ENCODE results near the gene TEKTIP1.
A peak's percentile ranks its signal among the peaks of the same experiment; 100 is the strongest.

Gene TEKTIP1

DNA sequence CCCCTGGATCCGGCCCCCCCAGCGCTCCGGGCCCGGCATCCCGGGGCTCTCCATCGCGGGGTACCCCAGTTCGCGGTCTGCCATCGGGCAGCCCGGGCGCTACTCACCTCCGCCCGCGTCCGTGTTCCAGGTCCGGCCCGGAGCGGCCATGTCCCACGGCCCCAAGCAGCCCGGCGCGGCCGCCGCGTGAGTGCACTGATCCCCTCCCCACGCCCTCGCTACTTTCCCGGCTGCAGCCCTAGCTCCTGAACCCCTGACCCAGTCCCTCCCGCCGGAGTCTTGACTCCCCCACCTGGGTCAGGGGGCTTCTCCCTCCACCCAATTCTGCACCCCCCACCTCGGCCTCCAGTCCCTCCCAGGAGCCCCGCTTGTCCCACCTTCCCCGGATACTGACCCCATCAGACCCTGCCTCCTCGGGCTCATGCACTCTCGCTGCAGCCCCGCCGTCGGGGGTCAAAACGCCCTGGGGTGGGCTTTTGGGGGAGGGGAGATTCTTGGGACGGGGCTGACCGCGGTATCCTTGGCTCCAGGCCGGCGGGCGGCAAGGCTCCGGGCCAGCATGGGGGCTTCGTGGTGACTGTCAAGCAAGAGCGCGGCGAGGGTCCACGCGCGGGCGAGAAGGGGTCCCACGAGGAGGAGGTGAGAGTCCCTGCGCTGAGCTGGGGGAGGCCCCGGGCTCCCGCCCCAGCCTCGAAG lies 34.3 kb downstream of the TEKTIP1 start:
- DNase-seq (ENCODE audit: extremely low spot score) = no peak
- ChIA-PET POLR2A (interaction anchor here (0.6 to 1.2 kb wide), 6 partner anchors 11 to 29 kb away, joined by 3 to 8 read pairs (median 4); partner anchors contain the start of genes GIPC3 and MFSD12), CTCF (interaction anchor here (0.8 kb wide), 1 partner anchor 13 kb away, joined by 5 read pairs; no protein-coding TSS in a partner anchor)
- TF ChIP-seq L3MBTL2 (conservative IDR thresholded peaks at IDR 0.05) (peak; percentile 58), TARDBP (IDR thresholded peaks at IDR 0.05) (no peak)

DNA sequence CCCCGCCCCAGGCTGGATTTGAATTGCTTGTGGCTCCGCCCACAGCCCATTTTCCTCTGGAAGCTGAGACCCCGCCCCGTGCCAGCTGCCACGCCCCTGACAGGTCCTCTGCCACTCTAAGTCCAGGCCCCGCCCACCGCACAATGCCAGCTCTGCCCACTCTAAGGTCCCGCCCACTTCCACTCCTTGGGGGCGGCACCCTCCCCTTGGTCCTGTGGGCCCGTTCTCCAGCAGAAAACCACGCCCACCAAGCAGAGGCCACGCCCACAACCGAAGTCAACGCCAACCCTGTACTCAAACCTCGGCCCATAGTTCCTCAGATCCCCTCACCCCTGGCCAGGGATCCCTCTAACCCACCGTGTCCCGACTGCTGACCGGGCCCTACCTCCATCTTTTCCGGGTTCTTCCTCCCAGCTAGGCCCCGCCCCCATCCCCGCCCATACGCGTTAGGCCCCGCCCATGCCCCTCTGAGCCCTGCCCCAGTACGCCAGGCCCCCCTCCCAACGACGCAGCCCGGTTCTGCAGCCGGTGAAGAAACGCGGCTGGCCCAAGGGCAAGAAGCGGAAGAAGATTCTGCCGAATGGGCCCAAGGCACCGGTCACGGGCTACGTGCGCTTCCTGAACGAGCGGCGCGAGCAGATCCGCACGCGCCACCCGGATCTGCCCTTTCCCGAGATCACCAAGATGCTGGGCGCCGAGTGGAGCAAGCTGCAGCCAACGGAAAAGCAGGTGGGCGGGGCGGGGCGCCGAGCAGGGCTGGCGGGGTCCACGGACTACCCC lies 35.1 kb downstream of the TEKTIP1 start:
- DNase-seq (ENCODE audit: extremely low spot score) = peak; percentile 98
- ChIA-PET POLR2A (interaction anchor here (0.6 to 1.2 kb wide), 6 partner anchors 10 to 29 kb away, joined by 3 to 8 read pairs (median 4); partner anchors contain the start of genes GIPC3 and MFSD12), CTCF (interaction anchor here (0.8 kb wide), 1 partner anchor 13 kb away, joined by 5 read pairs; no protein-coding TSS in a partner anchor)
- TF ChIP-seq HDGF (IDR thresholded peaks at IDR 0.05; ENCODE audit: borderline replicate concordance) (peak; percentile 94), ELF4 (IDR thresholded peaks at IDR 0.05) (no peak), SP1 (IDR thresholded peaks at IDR 0.05) (peak; percentile 88)
- TF ChIP-seq, protein P1, sequence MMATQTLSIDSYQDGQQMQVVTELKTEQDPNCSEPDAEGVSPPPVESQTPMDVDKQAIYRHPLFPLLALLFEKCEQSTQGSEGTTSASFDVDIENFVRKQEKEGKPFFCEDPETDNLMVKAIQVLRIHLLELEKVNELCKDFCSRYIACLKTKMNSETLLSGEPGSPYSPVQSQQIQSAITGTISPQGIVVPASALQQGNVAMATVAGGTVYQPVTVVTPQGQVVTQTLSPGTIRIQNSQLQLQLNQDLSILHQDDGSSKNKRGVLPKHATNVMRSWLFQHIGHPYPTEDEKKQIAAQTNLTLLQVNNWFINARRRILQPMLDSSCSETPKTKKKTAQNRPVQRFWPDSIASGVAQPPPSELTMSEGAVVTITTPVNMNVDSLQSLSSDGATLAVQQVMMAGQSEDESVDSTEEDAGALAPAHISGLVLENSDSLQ (IDR thresholded peaks at IDR 0.05) = peak; percentile 97

DNA sequence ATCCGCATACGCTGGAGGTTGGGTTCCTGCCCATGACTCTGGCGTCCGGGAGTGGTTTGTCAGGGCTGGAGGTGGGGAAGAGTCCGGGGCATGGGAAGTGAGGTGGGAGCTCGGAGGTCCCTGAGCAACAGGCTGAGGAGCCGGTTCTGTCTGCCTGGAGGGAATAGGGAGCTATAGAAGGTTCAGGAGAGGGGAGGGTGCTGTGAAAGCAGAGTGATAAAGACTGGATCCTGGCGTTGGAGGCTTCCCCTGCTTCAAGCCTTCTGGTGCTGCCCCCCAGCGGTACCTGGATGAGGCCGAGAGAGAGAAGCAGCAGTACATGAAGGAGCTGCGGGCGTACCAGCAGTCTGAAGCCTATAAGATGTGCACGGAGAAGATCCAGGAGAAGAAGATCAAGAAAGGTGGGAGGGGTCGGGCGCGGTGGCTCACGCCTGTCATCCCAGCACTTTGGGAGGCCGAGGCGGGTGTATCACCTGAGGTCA lies 36.3 kb downstream of the TEKTIP1 start:
- ChIA-PET POLR2A (no interaction called here), CTCF (interaction anchor here (0.6 to 2.0 kb wide), 7 partner anchors 9 to 75 kb away, joined by 3 to 10 read pairs (median 4); no protein-coding TSS in a partner anchor)
- DNase-seq (ENCODE audit: extremely low spot score) = peak; percentile 41
- TF ChIP-seq SUZ12 (IDR thresholded peaks at IDR 0.05) (no peak), FOXM1 (IDR thresholded peaks at IDR 0.05; ENCODE audit: borderline replicate concordance) (no peak), FOXK2 (IDR thresholded peaks at IDR 0.05) (no peak), NFRKB (IDR thresholded peaks at IDR 0.05) (no peak), LEF1 (IDR thresholded peaks at IDR 0.05; ENCODE audit: borderline replicate concordance) (no peak), HDGF (IDR thresholded peaks at IDR 0.05; ENCODE audit: borderline replicate concordance) (no peak), ELF4 (IDR thresholded peaks at IDR 0.05) (no peak), SP1 (IDR thresholded peaks at IDR 0.05) (no peak), TARDBP (IDR thresholded peaks at IDR 0.05) (no peak), ARNT (IDR thresholded peaks at IDR 0.05) (no peak), L3MBTL2 (conservative IDR thresholded peaks at IDR 0.05) (no peak), CTBP1 (IDR thresholded peaks at IDR 0.05; ENCODE audit: borderline replicate concordance) (no peak; the same call in 1 of the 2 replicates), ZNF384 (IDR thresholded peaks at IDR 0.05) (no peak), BHLHE40 (IDR thresholded peaks at IDR 0.05; ENCODE audit: borderline replicate concordance) (no peak), FOXA1 (IDR thresholded peaks at IDR 0.05) (no peak)
- TF ChIP-seq, protein P1 (IDR thresholded peaks at IDR 0.05) = no peak

DNA sequence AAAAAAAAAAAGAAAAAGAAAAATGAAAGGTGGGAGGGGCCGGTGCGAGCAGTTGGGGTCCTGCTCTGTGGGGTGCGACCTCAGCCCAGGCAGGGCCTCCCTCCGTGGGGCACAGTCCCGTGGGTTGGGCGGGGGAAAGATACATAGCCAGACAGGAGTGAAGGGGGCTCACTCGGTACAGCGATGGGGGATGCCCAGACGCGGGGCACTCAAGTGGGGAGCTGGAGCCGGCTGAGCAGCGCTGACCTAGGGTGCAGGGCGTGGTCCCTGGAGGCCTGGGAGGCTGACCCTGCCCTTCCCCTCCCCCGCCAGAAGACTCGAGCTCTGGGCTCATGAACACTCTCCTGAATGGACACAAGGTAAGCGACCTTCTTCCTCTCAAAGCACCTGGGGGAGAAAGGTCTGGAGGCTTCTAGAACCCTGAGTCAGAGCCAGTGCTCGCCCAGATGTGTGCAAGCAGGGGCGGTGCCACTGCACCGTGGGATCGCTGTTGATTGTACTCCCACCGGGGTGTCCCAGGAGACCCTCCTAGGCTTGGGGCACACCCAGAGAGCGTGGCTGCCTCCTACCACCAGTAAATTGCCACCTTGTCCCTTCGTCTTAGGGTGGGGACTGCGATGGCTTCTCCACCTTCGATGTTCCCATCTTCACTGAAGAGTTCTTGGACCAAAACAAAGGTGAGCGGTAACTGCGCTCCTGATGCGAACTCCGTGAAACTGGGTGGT lies 37.1 kb downstream of the TEKTIP1 start:
- CTCF ChIA-PET = interaction anchor here (0.6 to 2.0 kb wide), 6 partner anchors 8 to 34 kb away, joined by 3 to 10 read pairs (median 4); no protein-coding TSS in a partner anchor
- TF ChIP-seq NFRKB (IDR thresholded peaks at IDR 0.05) (no peak), HDGF (IDR thresholded peaks at IDR 0.05; ENCODE audit: borderline replicate concordance) (no peak), FOXA1 (IDR thresholded peaks at IDR 0.05) (no peak), TARDBP (IDR thresholded peaks at IDR 0.05) (no peak), FOXK2 (IDR thresholded peaks at IDR 0.05) (no peak), L3MBTL2 (conservative IDR thresholded peaks at IDR 0.05) (no peak), SUZ12 (IDR thresholded peaks at IDR 0.05) (no peak)
- TF ChIP-seq, protein P1 (IDR thresholded peaks at IDR 0.05) = no peak
- POLR2A ChIA-PET = no interaction called here

DNA sequence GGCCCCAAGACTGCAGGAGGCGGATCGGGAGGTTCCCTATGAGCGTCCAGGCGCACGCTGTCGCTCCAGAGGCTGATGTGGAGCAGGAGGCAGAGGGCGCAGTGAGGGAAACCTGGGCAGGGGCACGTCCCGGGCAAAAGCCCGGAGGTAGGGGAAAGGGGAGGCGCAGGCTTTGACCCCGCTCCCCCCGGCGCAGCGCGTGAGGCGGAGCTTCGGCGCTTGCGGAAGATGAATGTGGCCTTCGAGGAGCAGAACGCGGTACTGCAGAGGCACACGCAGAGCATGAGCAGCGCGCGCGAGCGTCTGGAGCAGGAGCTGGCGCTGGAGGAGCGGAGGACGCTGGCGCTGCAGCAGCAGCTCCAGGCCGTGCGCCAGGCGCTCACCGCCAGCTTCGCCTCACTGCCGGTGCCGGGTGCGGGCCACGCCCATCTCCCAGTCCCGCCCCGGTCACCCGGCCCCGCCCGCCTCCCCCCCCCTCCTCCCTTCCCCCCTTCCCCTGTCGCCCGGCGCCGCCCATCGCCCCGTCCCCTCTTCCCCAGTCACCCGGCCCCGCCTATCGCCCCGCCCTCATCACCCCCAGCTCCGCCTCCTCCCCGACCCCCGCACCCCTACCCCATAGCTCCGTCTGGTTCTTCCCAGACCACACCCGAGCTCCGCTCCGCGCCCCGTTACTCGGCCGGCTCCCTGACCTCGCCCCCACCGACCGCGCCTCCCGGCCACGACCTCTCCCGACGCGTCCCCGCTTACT lies 37.9 kb downstream of the TEKTIP1 start:
- TF ChIP-seq TARDBP (IDR thresholded peaks at IDR 0.05) = no peak
- no peak for TF ChIP-seq ELF4 (IDR thresholded peaks at IDR 0.05)
- TF ChIP-seq ARNT (IDR thresholded peaks at IDR 0.05) = no peak
- TF ChIP-seq, protein P1 (IDR thresholded peaks at IDR 0.05) = no peak
- no peak for TF ChIP-seq CTBP1 (IDR thresholded peaks at IDR 0.05; ENCODE audit: borderline replicate concordance)
- no peak for TF ChIP-seq SUZ12 (IDR thresholded peaks at IDR 0.05)
- no peak for TF ChIP-seq BHLHE40 (IDR thresholded peaks at IDR 0.05; ENCODE audit: borderline replicate concordance)
- no peak for DNase-seq (ENCODE audit: extremely low spot score)
- CTCF ChIA-PET = interaction anchor here (0.6 to 2.0 kb wide), 2 partner anchors 9 to 31 kb away, joined by 6 to 10 read pairs; no protein-coding TSS in a partner anchor

More for the DNA sequence above, 37.1 kb downstream of the TEKTIP1 start:
- DNase-seq (ENCODE audit: extremely low spot score) = no peak

More for the DNA sequence above, 37.9 kb downstream of the TEKTIP1 start:
- POLR2A ChIA-PET = interaction anchor here (0.8 kb wide), 1 partner anchor 23 kb away, joined by 3 read pairs; no protein-coding TSS in a partner anchor

Measured in HEK293T (cell line).